A549 (cell line): ENCODE results near the gene ERMARD. TPM values are rescaled to one million over a fixed set of nuclear protein-coding genes. Genes with fewer than 3 reads are reported as not detected.

Source experiments
- ATAC-seq, 2 experiments: fragments of 200-7000 bp in 1 of 2; fragments of >200 bp in 1 of 2; cut with Nextera tagmentation in 1 of 2; cut with Tn5 transposase in 1 of 2; 3 replicates each; pipeline versions ENCODE4 v1.8.0 to v1.9.1; 2018 to 2020; ENCODE audit warnings: mild to moderate bottlenecking in 1 of 2, moderate library complexity in 1 of 2
- CTCF ChIA-PET: fragments of 300-600 bp; sonication (Branson Sonifier 250); formaldehyde crosslinking; extraction: SDS; loops from one replicate; lab custom pipeline; 2021; ENCODE audit warnings: antibody characterized with exemption, inconsistent platforms; lab: Yijun Ruan, JAX
- POLR2A ChIA-PET: fragments of 350-600 bp; formaldehyde crosslinking; extraction: SDS; loops from one replicate; lab custom pipeline; 2021; ENCODE audit warnings: antibody characterized with exemption, inconsistent platforms; lab: Yijun Ruan, JAX
- DNase-seq, 2 experiments: peaks; one replicate each; pipeline versions ENCODE4 v3.0.0 to v3.0.0-alpha.2; 2011 to 2016; ENCODE audit warnings: low read depth in 1 of 2, low spot score in 1 of 2
- FAIRE-seq: peaks from 2 replicates; lab custom pipeline; 2011; peaks lifted over from hg19 to GRCh38; lab: Jason Lieb, UNC
- H3K27ac ChIP-seq, 2 experiments: fragments of >200 bp; sonication (Bioruptor Twin); formaldehyde crosslinking; 3 replicates each; pipeline ENCODE4 v1.5.1; 2016 to 2017
- H3K4me1 ChIP-seq: fragments of >200 bp; sonication (Bioruptor Twin); formaldehyde crosslinking; 3 replicates; pipeline ENCODE4 v1.6.1; 2016
- H3K4me2 ChIP-seq: fragments of >200 bp; sonication (Bioruptor Twin); formaldehyde crosslinking; 3 replicates; pipeline ENCODE4 v1.6.1; 2016
- H3K4me3 ChIP-seq: fragments of >200 bp; sonication (Bioruptor Twin); formaldehyde crosslinking; 3 replicates; pipeline ENCODE4 v1.5.1; 2016
- H3K9me3 ChIP-seq: fragments of >200 bp; sonication (Bioruptor Twin); formaldehyde crosslinking; 3 replicates; pipeline ENCODE4 v1.6.1; 2016
- CBX8 ChIP-seq: fragments of 200-600 bp; sonication (generic); IDR thresholded peaks from 2 replicates; pipeline ENCODE4 v1.6.1; 2016
- EHF ChIP-seq: fragments of 250-450 bp; sonication (Bioruptor Pico); IDR thresholded peaks from 2 replicates; pipeline ENCODE4 v1.5.0; 2020; ENCODE audit warnings: mild to moderate bottlenecking
- EHMT2 ChIP-seq: fragments of 200-600 bp; sonication (generic); IDR thresholded peaks from 2 replicates; pipeline ENCODE4 v1.6.1; 2016; ENCODE audit warnings: antibody characterized with exemption, low read depth, mild to moderate bottlenecking, moderate library complexity
- FOSL2 ChIP-seq, 2 experiments: fragments of 450-650 bp in 1 of 2; fragments of >200 bp in 1 of 2; sonication (Bioruptor Twin) in 1 of 2; formaldehyde crosslinking; IDR thresholded peaks; 2 replicates each; pipeline versions ENCODE4 v1.5.0 to v1.6.1; 2016 to 2020; ENCODE audit warnings: mild to moderate bottlenecking in 1 of 2, moderate library complexity in 1 of 2
- GATA3 ChIP-seq: IDR thresholded peaks from 2 replicates; pipeline ENCODE4 v1.6.1; 2012; ENCODE audit warnings: borderline replicate concordance
- HDAC2 ChIP-seq: fragments of 200-600 bp; sonication (generic); IDR thresholded peaks from 2 replicates; pipeline ENCODE4 v1.6.1; 2016
- HOXA7 ChIP-seq: fragments of 250-450 bp; sonication (Bioruptor Pico); IDR thresholded peaks from 2 replicates; pipeline ENCODE4 v1.5.0; 2020; ENCODE audit warnings: mild to moderate bottlenecking, moderate library complexity
- HOXB5 ChIP-seq: fragments of 250-450 bp; sonication (Bioruptor Pico); IDR thresholded peaks from 2 replicates; pipeline ENCODE4 v1.5.0; 2020; ENCODE audit warnings: mild to moderate bottlenecking, moderate library complexity
- JUN ChIP-seq, 2 experiments: fragments of >200 bp; sonication (Bioruptor Twin); formaldehyde crosslinking; IDR thresholded peaks; 2 replicates in 1 of 2; 3 replicates in 1 of 2; pipeline ENCODE4 v1.6.1; 2016 to 2017
- JUNB ChIP-seq: fragments of >200 bp; sonication (Bioruptor Twin); formaldehyde crosslinking; IDR thresholded peaks from 2 replicates; pipeline ENCODE4 v1.6.1; 2016
- KDM1A ChIP-seq: fragments of 200-600 bp; sonication (generic); IDR thresholded peaks from 2 replicates; pipeline ENCODE4 v1.6.1; 2016; ENCODE audit warnings: low read depth, mild to moderate bottlenecking
- KDM5A ChIP-seq: fragments of 200-600 bp; sonication (generic); IDR thresholded peaks from 2 replicates; pipeline ENCODE4 v1.6.1; 2016; ENCODE audit warnings: antibody characterized with exemption, mild to moderate bottlenecking
- NPAS2 ChIP-seq: fragments of 250-450 bp; sonication (Bioruptor Pico); IDR thresholded peaks from 2 replicates; pipeline ENCODE4 v1.8.0; 2022; ENCODE audit warnings: mild to moderate bottlenecking, moderate library complexity, borderline replicate concordance
- PBX3 ChIP-seq: IDR thresholded peaks from 2 replicates; pipeline ENCODE4 v1.6.1; 2012
- PHF8 ChIP-seq: fragments of 200-600 bp; sonication (generic); IDR thresholded peaks from 2 replicates; pipeline ENCODE4 v1.6.1; 2016; ENCODE audit warnings: low read depth, mild to moderate bottlenecking, antibody characterized with exemption, moderate library complexity, borderline replicate concordance
- RAD21 ChIP-seq, 2 experiments: fragments of >200 bp in 1 of 2; sonication (Bioruptor Twin) in 1 of 2; formaldehyde crosslinking in 1 of 2; IDR thresholded peaks in 1 of 2; conservative IDR thresholded peaks in 1 of 2; 2 replicates in 1 of 2; 3 replicates in 1 of 2; pipeline ENCODE4 v1.6.1; 2012 to 2018; ENCODE audit warnings: inconsistent platforms in 1 of 2
- REST ChIP-seq: fragments of 200-600 bp; sonication (generic); IDR thresholded peaks from 2 replicates; pipeline ENCODE4 v1.6.1; 2016; ENCODE audit warnings: antibody characterized with exemption, mild to moderate bottlenecking, moderate library complexity
- RFX5 ChIP-seq: fragments of 450-650 bp; IDR thresholded peaks from 2 replicates; pipeline ENCODE4 v1.7.1; 2014; ENCODE audit warnings: antibody characterized with exemption, mild to moderate bottlenecking, moderate library complexity
- RNF2 ChIP-seq: fragments of 200-600 bp; sonication (generic); IDR thresholded peaks from 2 replicates; pipeline ENCODE4 v1.6.1; 2016; ENCODE audit warnings: low read depth, mild to moderate bottlenecking, antibody characterized with exemption, moderate library complexity, borderline replicate concordance
- SMC3 ChIP-seq: fragments of >200 bp; sonication (Bioruptor Twin); formaldehyde crosslinking; IDR thresholded peaks from 3 replicates; pipeline ENCODE4 v1.6.1; 2018; ENCODE audit warnings: inconsistent platforms
- TP53 ChIP-seq: fragments of 250-450 bp; sonication (Bioruptor Pico); IDR thresholded peaks from 2 replicates; pipeline ENCODE4 v1.5.0; 2021; ENCODE audit warnings: mild to moderate bottlenecking, moderate library complexity
- USF2 ChIP-seq: fragments of 450-650 bp; IDR thresholded peaks from 2 replicates; pipeline ENCODE4 v1.6.1; 2014; ENCODE audit warnings: antibody characterized with exemption
- ZC3H11A ChIP-seq: fragments of 450-650 bp; IDR thresholded peaks from 2 replicates; pipeline ENCODE4 v1.6.1; 2014; ENCODE audit warnings: antibody characterized with exemption, mild to moderate bottlenecking
- WGBS: methylation state at CpG from one replicate; pipeline ENCODE4 v1.1.6; 2017; ENCODE audit errors: missing lambda C conversion rate; 5-methylcytosine and 5-hydroxymethylcytosine counted together
- polyA plus RNA-seq, 4 experiments: library from polyadenylated mRNA; depleted of rRNA in 3 of 4; stranded (reverse); fragments of >200 nt; fragmentation: RNase III in 1 of 4; extraction: RNeasy Plus Mini Kit Qiagen cat#74134 plus additional on column Dnase treatment in 1 of 4; gene quantifications; 2 replicates in 3 of 4; 3 replicates in 1 of 4; pipeline ENCODE4 v1.2.3, GENCODE V29; 2011 to 2017

The ERMARD gene
- polyA plus RNA-seq, 2 of the 4 experiments (the other 2 are of a cell fraction): 8.5 to 22.5 TPM

GRCh38 chr6:169811521-169812256 lies 60.3 kb downstream of the ERMARD start:
- no peak for TF ChIP-seq FOSL2 (IDR thresholded peaks at IDR 0.05)
- TF ChIP-seq FOSL2 (CRISPR knock-in tag; IDR thresholded peaks at IDR 0.05): no peak
- TF ChIP-seq CBX8: no peak
- TF ChIP-seq HDAC2: no peak
- no peak for TF ChIP-seq KDM1A
- TF ChIP-seq, all 56 proteins: peak for 0
- DNase-seq (no peak), ATAC-seq (no peak), FAIRE-seq (no peak)
- H3K27ac ChIP-seq: no peak overlapping the region
- H3K4me1 ChIP-seq: no peaks in the 10 kb centered on the region
- CTCF ChIA-PET: interaction anchor here (1.0 kb wide), 1 partner anchor 20 kb away, joined by 4 read pairs; no protein-coding TSS in a partner anchor
- H3K4me2 ChIP-seq: no peak overlapping the region
- H3K4me3 ChIP-seq: no peak overlapping the region
- peaks cover 12% of the 10 kb centered on the region; the same call in 1 of the 3 replicates for H3K9me3 ChIP-seq
- POLR2A ChIA-PET: no interaction called here
- WGBS: 84% methylated on average over 13 of the region's 18 CpGs

GRCh38 chr6:169812257-169812644 lies 60.8 kb downstream of the ERMARD start:
- Histone ChIP-seq H3K4me2 (no peak overlapping the region), H3K4me3 (no peak overlapping the region), H3K27ac (no peak overlapping the region), H3K9me3 (peaks cover 12% of the 10 kb centered on the region; the same call in 1 of the 3 replicates), H3K4me1 (no peaks in the 10 kb centered on the region)
- FAIRE-seq (no peak), ATAC-seq (no peak), DNase-seq (no peak)
- CTCF ChIA-PET: interaction anchor here (1.5 to 1.8 kb wide), 2 partner anchors 19 to 22 kb away, joined by 3 to 6 read pairs; no protein-coding TSS in a partner anchor
- 75% methylated on average over 5 of the region's 17 CpGs for WGBS
- POLR2A ChIA-PET: no interaction called here
- no peak for TF ChIP-seq FOSL2 (IDR thresholded peaks at IDR 0.05)
- no peak for TF ChIP-seq FOSL2 (CRISPR knock-in tag; IDR thresholded peaks at IDR 0.05)
- no peak for TF ChIP-seq USF2
- no peak for TF ChIP-seq RFX5
- no peak for TF ChIP-seq TP53 (CRISPR knock-in tag)
- no peak for TF ChIP-seq NPAS2 (CRISPR knock-in tag)
- TF ChIP-seq RAD21 (conservative IDR thresholded peaks at IDR 0.05 in 1 of 2, IDR thresholded peaks at IDR 0.05 in 1 of 2): no peak
- no peak for TF ChIP-seq JUN (IDR thresholded peaks at IDR 0.05)
- TF ChIP-seq RNF2: no peak
- TF ChIP-seq ZC3H11A: no peak
- no peak for TF ChIP-seq KDM5A

GRCh38 chr6:169813969-169814368 lies 62.5 kb downstream of the ERMARD start:
- DNase-seq: no peak
- Histone ChIP-seq H3K4me1 (no peaks in the 10 kb centered on the region), H3K27ac (no peak overlapping the region), H3K4me2 (no peak overlapping the region)
- ATAC-seq: no peak
- ChIA-PET CTCF (interaction anchor here (1.2 to 1.8 kb wide), 3 partner anchors 11 to 24 kb away, joined by 3 to 6 read pairs (median 4); no protein-coding TSS in a partner anchor), POLR2A (no interaction called here)
- no peak for FAIRE-seq
- 48% methylated on average over 5 of the region's 11 CpGs for WGBS
- TF ChIP-seq PHF8: no peak
- TF ChIP-seq HOXA7: no peak
- no peak for TF ChIP-seq SMC3
- no peak for TF ChIP-seq EHF (CRISPR knock-in tag)
- no peak for TF ChIP-seq HOXB5 (CRISPR knock-in tag)
- TF ChIP-seq EHMT2: no peak
- TF ChIP-seq, all 56 proteins: peak for 0
- Histone ChIP-seq H3K4me3 (no peak overlapping the region), H3K9me3 (peaks cover 12% of the 10 kb centered on the region; the same call in 1 of the 3 replicates)

GRCh38 chr6:169816054-169816453 lies 64.6 kb downstream of the ERMARD start:
- H3K4me3 ChIP-seq: no peak overlapping the region
- no peak for FAIRE-seq
- no peak for DNase-seq
- CTCF ChIA-PET: interaction anchor here (2.0 kb wide), 1 partner anchor 16 kb away, joined by 4 read pairs; no protein-coding TSS in a partner anchor
- H3K4me1 ChIP-seq: no peaks in the 10 kb centered on the region
- peaks cover 12% of the 10 kb centered on the region; the same call in 1 of the 3 replicates for H3K9me3 ChIP-seq
- H3K27ac ChIP-seq: no peak overlapping the region
- WGBS: 24% methylated on average over 2 of the region's 2 CpGs
- POLR2A ChIA-PET: no interaction called here
- ATAC-seq: no peak
- no peak overlapping the region for H3K4me2 ChIP-seq
- TF ChIP-seq PBX3: no peak
- no peak for TF ChIP-seq REST
- TF ChIP-seq JUNB: no peak
- TF ChIP-seq NPAS2 (CRISPR knock-in tag): no peak
- TF ChIP-seq GATA3: no peak
- TF ChIP-seq EHMT2: no peak
